Measurements from ENCODE around the gene ACR.
"Not testable (repeated sequence)": the region's sequence is repeated elsewhere in the genome, so short reads cannot be mapped to it uniquely, and the experiment has no call there.

GRCh38 chr22:50748630-50749029 lies 10.6 kb downstream of the ACR start:
- TF ChIP-seq CTCF (conservative IDR thresholded peaks at IDR 0.05 in 1 of 2, IDR thresholded peaks at IDR 0.05 in 1 of 2; ENCODE audit: extremely low read depth in 1 of 2, insufficient read depth in 1 of 2, low read depth in 1 of 2, low read length in 2 of 2); EZH2 (IDR thresholded peaks at IDR 0.05; ENCODE audit: borderline replicate concordance, low read length): not testable (repeated sequence)
